HG03442 (cell line): Measurements from ENCODE around the gene PGS1.

Experiments used
- ATAC-seq: cut with Tn5 transposase; IDR thresholded peaks from one replicate; pipeline ENCODE4 v1.9.1; 2021; ENCODE audit warnings: mild to moderate bottlenecking, moderate library complexity; ENCODE audit not compliant: unreplicated experiment

The PGS1 gene

DNA sequence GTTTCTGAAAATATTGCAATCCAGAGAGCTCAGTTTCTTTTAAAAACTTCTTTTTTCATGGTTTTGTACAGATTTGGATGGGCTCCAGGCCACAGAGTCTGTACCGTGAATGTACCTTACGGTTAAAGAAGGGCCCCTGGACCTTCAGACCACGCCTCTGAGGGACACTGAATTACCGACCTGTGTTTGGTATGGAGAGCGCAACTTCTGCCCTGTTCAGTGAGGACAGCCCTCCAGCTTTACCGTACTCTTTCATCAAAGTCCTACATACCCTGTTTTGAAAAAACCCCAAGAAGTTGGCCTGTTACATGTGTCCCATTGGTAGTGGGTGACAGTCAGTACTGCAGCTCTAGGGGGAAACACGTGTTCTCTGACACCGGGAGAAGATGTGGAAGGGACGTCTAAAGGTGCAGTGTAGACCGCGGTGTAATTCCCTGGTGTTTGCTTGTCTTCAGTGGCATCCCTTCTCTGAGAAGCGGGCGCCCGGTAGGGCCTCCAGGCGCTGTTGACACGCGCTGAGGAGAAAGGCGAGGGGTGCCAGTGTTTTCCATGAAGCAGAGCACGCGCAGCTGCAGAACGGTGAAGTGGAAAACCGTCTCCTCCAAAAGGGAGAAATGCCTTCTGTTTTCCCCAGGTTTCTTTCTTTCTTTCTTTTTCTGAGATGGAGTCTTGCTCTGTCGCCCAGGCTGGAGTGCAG lies 6.2 kb downstream of the PGS1 start:
- ATAC-seq: peak; percentile 16

DNA sequence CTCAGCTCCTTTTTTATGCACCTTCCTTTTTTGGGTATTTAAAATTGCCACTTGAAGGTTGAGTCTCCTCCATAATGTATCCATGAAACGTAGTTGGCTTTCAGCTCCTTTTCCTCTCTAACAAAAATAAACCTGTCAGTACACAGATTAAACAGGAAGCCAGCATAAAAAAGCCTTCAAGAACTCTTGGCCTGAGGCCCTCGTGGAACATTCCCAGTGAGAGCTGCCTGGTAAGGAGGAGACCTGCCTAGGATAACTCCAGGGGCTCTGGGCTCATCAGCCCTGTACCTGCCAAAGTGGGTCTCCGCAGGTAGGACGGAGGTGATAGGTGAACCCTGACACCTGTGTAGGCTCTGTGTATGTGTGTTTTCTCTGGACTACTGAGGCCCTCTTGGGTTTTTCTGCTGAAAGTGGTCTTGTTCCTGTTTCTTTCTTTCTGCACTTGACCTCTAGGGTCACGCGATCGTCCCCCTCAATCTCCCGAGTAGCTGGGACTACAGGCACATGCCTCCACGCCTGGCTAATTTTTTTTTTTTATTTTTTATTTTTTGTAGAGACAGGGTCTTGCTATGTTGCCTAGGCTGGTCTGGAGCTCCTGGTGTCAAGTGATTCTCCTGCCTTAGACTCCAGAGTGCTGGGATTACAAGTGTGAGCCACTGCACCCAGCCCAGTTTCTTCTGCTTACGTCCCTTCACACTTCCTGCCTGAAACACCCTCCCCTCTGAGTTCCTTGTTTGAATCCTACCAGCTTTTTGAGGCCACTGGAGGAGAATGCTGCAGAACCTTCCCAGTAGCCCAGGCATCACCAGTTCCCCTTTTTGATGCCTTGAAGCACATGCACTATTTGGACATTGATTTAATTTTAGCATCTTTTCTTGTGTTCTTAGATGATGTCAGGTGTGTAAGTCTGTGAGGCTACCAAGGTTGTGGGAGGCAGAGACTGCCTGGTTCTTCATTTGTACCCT lies 9.8 kb downstream of the PGS1 start:
- no peak for ATAC-seq

DNA sequence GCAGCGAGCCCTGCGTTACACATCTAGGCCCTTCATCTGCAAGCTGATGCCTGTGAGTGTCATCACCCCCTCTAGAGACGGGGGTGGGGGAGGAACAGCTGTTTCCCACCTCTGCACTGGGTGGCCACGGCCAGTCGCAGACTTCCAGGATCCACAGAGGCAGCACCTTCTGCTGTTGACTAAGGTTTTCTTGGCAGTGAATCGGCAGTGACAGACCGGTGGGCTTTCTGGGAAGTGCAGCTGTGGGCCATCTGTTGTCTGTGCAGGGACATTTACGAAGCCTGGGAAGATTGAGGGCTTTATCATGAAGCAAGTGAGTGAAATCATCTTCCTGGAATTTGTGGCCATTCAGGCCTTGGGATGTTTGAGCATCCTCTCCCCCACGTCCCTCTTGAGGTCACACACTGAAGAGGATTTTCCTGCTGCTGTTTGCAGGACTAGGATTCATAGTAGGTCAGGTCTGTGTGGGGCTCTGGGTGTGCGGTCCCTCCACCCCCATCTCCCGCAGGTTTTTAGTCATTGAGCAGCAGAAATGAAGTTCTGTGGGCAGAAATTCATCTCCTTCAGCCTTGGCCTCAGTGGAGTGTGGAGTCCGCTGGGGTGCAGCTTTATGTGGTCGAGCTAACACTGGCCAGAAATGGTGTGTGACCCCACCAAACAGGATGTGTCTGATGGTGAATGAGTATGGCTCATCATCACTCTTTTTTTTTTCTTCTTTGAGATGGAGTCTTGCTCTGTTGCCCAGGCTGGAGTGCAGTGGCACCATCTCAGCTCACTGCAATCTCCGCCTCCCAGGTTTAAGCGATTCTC lies 12.0 kb downstream of the PGS1 start:
- no peak for ATAC-seq

DNA sequence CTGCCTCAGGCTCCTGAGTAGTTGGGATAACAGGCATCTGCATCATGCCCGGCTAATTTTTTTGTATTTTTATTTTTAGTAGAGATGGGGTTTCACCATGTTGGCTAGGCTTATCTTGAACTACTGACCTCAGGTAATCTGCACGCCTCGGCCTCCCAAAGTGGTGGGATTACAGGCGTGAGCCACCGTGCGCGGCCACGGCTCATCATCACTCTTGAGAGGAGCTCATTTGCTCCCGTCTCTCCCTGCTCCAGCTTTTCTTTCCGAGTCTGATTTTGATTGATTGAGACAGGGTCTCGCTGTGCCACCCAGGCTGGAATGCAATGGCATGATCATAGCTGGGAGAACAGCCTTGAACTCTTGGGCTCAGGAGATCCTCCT lies 12.6 kb downstream of the PGS1 start:
- no peak for ATAC-seq

DNA sequence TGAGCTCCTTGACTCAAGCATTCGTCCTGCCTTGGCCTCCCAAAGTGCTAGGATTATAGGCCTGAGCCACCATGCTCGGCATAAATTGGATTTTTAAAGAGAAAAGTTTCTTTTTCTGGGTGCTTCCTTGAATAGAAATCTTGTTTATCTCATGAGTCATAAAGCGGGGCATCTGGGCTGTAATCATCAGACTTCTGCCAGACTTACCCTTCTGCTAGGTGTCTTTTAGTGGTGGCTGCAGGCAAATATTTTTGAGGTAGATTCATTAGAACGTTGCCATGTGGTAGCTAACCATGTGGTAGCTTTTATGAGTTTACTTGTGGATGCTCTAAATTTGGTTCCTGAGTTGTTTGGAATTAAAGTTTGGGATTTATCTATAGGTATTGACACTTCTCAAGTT lies 13.4 kb downstream of the PGS1 start:
- ATAC-seq: no peak

DNA sequence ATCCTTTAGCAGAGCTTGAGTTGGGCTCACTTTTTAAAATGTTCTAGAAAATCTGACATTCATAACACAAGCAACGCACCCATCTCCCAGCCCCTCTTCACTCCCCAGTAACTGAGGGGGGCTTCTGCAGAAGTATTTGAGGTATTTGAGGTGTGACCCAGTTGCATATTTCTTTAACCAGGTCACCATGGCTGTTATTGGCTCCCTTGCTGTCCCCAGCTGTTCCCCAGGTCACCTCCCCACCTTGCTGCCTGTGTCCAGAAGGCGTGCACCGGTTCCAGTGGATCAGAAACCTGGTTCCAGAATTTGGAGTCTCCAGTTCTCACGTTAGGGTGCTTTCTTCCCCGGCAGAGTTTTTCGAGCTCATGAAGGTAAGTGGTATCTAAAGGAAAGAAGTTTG lies 13.8 kb downstream of the PGS1 start:
- no peak for ATAC-seq

- no peak for ATAC-seq
Observed at GRCh38 chr17:78393575-78393974, 15.1 kb downstream of the PGS1 start.

DNA sequence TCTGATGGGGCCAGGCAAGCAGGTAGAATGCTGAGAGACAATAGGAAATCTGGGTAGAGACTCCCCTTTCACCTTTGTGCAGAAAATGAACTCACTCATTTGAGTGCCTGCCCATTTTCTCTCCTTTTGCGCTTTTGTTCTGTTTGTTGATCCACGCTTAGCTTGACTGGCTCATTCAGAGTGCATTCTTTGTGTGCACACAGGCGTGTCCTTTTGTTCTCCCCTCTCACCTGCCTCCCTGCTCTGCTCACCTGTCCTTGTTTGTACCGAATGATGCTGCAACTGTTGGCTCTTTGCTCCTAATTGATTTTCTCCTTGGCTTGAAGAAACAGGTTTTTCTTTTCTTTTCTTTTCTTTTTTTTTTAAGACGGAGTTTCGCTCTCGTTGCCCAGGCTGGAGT lies 15.8 kb downstream of the PGS1 start:
- no peak for ATAC-seq

GRCh38 chr17:78395155-78395554 lies 16.7 kb downstream of the PGS1 start:
- ATAC-seq: no peak

DNA sequence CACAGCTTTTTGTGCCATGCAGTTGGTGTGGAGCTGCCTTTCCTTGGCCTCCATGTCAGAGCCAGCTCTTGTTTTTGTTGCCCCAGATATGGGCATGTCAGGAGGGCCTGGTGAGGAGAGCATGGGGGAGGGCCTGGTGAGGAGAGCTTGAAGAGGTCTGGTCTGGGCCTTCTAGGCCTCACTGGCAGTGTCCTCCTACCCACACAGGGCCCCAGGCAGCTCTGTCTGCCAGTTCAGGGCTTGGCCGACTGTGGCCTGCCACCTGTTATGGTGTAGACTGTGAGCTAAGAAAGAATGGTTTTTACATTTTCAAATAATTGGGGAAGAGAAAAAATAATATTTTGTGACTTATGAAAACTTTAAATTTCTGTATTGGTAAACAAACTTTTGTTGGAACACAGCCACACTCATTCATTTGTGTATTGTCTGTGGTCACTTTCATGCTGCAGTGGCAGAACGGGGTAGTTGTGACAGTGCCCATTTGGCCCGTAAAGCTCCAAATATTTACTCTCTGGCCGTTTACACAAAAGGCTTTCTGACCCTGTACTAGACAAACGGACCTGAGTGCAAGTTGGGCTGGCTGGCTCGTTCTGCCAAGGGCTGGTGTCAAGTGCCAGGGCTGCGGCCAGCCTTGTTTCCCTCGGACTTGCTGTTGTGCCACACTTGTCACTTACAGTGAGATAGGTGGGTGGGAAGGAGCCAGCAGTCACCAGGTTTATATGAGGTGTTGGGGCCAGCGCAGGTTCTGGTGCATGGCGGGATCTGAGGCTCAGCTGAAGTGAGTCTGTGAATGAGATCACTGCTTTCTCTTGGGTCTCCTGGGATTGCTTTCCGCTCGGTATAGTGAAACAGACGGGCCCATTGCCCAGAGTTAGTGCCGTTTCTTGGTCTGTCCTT lies 18.2 kb downstream of the PGS1 start:
- ATAC-seq: no peak

DNA sequence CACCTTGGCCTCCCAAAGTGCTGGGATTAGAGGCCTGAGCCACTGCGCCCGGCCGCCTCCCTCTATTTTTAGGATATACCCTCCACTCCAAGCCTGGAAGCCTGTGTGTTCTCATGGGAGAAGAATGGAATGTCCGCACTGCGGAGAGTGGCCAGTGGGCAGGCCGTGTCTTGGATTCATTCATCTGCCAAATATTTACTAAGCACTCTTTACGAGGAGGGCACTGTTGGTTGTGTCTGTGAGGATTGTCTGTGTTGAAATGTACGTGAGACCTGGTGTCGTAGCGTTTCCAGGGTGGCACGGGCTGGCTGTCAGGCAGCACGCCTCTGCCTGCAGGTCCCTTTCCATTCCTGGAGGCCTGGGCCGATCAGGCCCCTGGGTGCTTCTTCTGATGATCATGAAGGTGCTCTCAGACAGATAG lies 19.2 kb downstream of the PGS1 start:
- ATAC-seq: no peak

DNA sequence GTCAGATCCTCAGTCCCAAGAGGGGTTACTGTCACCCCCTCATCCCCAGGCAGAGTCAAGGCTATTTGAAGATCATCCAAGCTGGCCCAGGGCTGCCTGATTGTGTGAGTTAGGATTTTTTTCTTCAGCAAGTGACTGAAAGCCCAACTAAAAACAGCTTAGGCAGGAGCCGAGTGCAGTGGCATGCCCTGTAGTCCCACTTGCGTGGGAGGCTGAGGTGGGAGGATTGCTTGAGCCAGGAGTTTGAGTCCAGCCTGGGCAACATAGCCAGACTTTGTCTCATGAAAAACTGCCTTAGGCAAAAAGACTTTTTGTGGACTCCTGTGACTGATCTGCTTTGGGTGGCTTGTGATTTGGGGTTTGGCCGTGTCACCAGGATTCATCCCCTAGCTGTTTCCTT lies 19.9 kb downstream of the PGS1 start:
- ATAC-seq: no peak

DNA sequence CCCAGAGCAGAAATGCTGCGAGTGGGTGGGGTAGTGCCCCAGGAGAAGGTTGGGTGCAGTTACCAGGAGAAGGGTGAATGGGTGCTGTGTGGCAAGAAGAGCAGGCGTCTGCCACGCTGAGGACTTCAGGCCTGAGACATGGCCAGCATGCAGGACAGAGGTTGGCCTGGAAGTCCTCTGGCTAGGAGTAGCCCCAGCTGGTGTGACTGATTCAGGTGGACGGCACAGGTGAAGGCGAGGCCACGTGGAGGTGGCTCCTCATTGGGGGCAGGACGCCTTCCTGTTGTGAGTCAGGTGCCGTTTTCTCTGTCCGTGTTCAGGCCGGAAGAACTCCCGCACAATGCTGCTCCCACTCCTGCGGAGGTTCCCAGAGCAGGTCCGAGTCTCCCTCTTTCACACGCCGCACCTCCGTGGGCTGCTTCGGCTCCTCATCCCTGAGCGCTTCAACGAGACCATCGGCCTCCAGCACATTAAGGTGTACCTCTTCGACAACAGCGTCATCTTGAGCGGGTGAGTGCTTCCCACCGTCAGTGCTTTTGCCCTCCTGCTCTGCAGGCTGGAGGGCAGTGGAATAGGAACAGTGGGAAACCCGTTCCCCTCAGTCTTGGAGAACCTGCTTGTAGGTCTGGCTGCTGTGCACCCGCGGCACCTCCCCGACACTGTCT lies 20.7 kb downstream of the PGS1 start:
- ATAC-seq: no peak

DNA sequence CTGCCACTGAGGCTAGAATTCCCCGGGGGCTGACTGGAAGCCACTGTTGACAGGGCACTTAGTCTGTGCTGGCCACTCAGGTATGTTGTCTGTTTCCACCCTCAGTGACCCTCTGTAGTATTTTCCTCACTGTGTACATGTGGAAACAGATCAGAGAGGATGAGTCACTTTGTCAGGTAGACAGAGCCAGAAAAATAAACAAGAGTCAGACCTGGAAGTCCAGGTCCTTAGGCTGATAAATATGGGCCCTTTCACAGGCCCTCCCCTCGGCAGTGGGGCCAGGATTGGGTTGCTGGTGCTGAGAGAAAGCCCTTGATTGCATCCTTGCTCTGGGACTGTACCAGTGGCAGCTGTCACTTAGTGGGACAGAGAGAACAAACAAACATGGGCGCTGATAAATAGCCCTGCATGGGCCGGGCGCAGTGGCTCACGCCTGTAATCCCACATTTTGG lies 21.3 kb downstream of the PGS1 start:
- ATAC-seq: no peak

- no peak for ATAC-seq
Observed at GRCh38 chr17:78400581-78401240, 22.3 kb downstream of the PGS1 start.

- no peak for ATAC-seq
Observed at GRCh38 chr17:78401246-78401645, 22.8 kb downstream of the PGS1 start.

GRCh38 chr17:78401891-78402290 lies 23.4 kb downstream of the PGS1 start:
- no peak for ATAC-seq

GRCh38 chr17:78403822-78404221 lies 25.4 kb downstream of the PGS1 start:
- no peak for ATAC-seq

- ATAC-seq: no peak
Observed at GRCh38 chr17:78406396-78406795, 27.9 kb downstream of the PGS1 start.
